ENCODE measurements around the gene SLC16A5. TPM values are rescaled to one million over a fixed set of nuclear protein-coding genes. Genes with fewer than 3 reads are reported as not detected.
A peak's percentile ranks its signal among the peaks of the same experiment; 100 is the strongest.

Gene SLC16A5
- total and polyA plus RNA-seq, 10 of the 15 experiments (the other 5 are each of a cell fraction or from before 2014, with no cell fraction given): 0.03 to 3.1 (median 0.96) TPM

GRCh38 chr17:75102385-75102821 lies 14.6 kb downstream of the SLC16A5 start (continued):
- TF ChIP-seq, protein P1, sequence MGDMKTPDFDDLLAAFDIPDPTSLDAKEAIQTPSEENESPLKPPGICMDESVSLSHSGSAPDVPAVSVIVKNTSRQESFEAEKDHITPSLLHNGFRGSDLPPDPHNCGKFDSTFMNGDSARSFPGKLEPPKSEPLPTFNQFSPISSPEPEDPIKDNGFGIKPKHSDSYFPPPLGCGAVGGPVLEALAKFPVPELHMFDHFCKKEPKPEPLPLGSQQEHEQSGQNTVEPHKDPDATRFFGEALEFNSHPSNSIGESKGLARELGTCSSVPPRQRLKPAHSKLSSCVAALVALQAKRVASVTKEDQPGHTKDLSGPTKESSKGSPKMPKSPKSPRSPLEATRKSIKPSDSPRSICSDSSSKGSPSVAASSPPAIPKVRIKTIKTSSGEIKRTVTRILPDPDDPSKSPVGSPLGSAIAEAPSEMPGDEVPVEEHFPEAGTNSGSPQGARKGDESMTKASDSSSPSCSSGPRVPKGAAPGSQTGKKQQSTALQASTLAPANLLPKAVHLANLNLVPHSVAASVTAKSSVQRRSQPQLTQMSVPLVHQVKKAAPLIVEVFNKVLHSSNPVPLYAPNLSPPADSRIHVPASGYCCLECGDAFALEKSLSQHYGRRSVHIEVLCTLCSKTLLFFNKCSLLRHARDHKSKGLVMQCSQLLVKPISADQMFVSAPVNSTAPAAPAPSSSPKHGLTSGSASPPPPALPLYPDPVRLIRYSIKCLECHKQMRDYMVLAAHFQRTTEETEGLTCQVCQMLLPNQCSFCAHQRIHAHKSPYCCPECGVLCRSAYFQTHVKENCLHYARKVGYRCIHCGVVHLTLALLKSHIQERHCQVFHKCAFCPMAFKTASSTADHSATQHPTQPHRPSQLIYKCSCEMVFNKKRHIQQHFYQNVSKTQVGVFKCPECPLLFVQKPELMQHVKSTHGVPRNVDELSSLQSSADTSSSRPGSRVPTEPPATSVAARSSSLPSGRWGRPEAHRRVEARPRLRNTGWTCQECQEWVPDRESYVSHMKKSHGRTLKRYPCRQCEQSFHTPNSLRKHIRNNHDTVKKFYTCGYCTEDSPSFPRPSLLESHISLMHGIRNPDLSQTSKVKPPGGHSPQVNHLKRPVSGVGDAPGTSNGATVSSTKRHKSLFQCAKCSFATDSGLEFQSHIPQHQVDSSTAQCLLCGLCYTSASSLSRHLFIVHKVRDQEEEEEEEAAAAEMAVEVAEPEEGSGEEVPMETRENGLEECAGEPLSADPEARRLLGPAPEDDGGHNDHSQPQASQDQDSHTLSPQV (IDR thresholded peaks at IDR 0.05): no peak
- TF ChIP-seq NFYB (IDR thresholded peaks at IDR 0.05; ENCODE audit: insufficient read depth, low read depth, low read length) (no peak), POU2F2 (IDR thresholded peaks at IDR 0.05; ENCODE audit: borderline replicate concordance, low read depth, low read length) (no peak), MEF2B (IDR thresholded peaks at IDR 0.05; ENCODE audit: partially characterized antibody, poor library complexity, severe bottlenecking) (peak; percentile 94), SP1 (IDR thresholded peaks at IDR 0.05; ENCODE audit: low read depth, low read length) (no peak), SRF (IDR thresholded peaks at IDR 0.05; ENCODE audit: low read depth in 2 of 2, low read length in 2 of 2) (0 out of 4 replicates have a peak, but pooled peaks of 1 of the 2 experiments have one; percentile 56), EED (IDR thresholded peaks at IDR 0.05; ENCODE audit: low read depth) (peak; percentile 62; the same call in 1 of the 2 replicates), GATAD2B (conservative IDR thresholded peaks at IDR 0.05; ENCODE audit: low read depth) (0 out of 2 replicates have a peak, but pooled peaks have one; percentile 39), YY1 (IDR thresholded peaks at IDR 0.05; ENCODE audit: low read depth, low read length) (no peak), ZNF207 (IDR thresholded peaks at IDR 0.05; ENCODE audit: borderline replicate concordance) (peak; percentile 31; the same call in 1 of the 2 replicates), ATF7 (IDR thresholded peaks at IDR 0.05; ENCODE audit: low read depth) (peak; percentile 47; the same call in 1 of the 2 replicates), SKIL (IDR thresholded peaks at IDR 0.05; ENCODE audit: low read depth, poor library complexity, severe bottlenecking) (peak; percentile 83), ZNF384 (IDR thresholded peaks at IDR 0.05; ENCODE audit: borderline replicate concordance, low read depth, low read length) (peak; percentile 66; the same call in 1 of the 2 replicates), SPI1 (IDR thresholded peaks at IDR 0.05; ENCODE audit: borderline replicate concordance, insufficient read depth, low read depth, low read length) (peak; percentile 41; the same call in 1 of the 2 replicates), MTA2 (IDR thresholded peaks at IDR 0.05; ENCODE audit: low read depth) (peak; percentile 58; the same call in 1 of the 2 replicates), STAT3 (IDR thresholded peaks at IDR 0.05; ENCODE audit: low read depth, low read length) (0 out of 2 replicates have a peak, but pooled peaks have one; percentile 35), NBN (IDR thresholded peaks at IDR 0.05) (peak; percentile 86), PAX5 (IDR thresholded peaks at IDR 0.05; ENCODE audit: borderline replicate concordance, low read depth, low read length) (0 out of 2 replicates have a peak, but pooled peaks have one; percentile 6), RUNX3 (IDR thresholded peaks at IDR 0.05; ENCODE audit: low read length) (peak; percentile 49), IKZF2 (IDR thresholded peaks at IDR 0.05) (peak; percentile 92 to 94)
- TF ChIP-seq, protein P2, sequence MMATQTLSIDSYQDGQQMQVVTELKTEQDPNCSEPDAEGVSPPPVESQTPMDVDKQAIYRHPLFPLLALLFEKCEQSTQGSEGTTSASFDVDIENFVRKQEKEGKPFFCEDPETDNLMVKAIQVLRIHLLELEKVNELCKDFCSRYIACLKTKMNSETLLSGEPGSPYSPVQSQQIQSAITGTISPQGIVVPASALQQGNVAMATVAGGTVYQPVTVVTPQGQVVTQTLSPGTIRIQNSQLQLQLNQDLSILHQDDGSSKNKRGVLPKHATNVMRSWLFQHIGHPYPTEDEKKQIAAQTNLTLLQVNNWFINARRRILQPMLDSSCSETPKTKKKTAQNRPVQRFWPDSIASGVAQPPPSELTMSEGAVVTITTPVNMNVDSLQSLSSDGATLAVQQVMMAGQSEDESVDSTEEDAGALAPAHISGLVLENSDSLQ (IDR thresholded peaks at IDR 0.05): peak; percentile 83
